ENCODE results near the gene RILPL2.
"Not testable (repeated sequence)": the region's sequence is repeated elsewhere in the genome, so short reads cannot be mapped to it uniquely, and the experiment has no call there.

GRCh38 chr12:123407269-123407668 lies 29.2 kb downstream of the RILPL2 start:
- not testable (repeated sequence) for TF ChIP-seq CTCF, POLR2A (IDR thresholded peaks at IDR 0.05)
